H1 (cell line): Measurements from ENCODE around the gene PRPF40B.

Source experiments
- BRCA1 ChIP-seq: IDR thresholded peaks from 2 replicates; pipeline ENCODE4 v1.6.1; 2012; ENCODE audit warnings: low read depth, low read length, improper control_type of control experiment
- CTCF ChIP-seq, 3 experiments: IDR thresholded peaks; 1 replicate in 2 of 3; 2 replicates in 1 of 3; pipeline versions ENCODE4 v1.5.1 to v1.6.1; 2011; ENCODE audit warnings: low read length in 3 of 3, mild to moderate bottlenecking in 3 of 3, inconsistent platforms in 2 of 3, low read depth in 1 of 3, moderate library complexity in 1 of 3; ENCODE audit not compliant: insufficient read depth in 1 of 3; ENCODE audit errors: control extremely low read depth in 1 of 3
- EP300 ChIP-seq, 2 experiments: IDR thresholded peaks; 1 replicate in 1 of 2; 2 replicates in 1 of 2; pipeline ENCODE4 v1.6.1; 2011 to 2012; ENCODE audit warnings: low read depth in 2 of 2, low read length in 2 of 2, mild to moderate bottlenecking in 2 of 2, borderline replicate concordance in 1 of 2, inconsistent platforms in 1 of 2, moderate library complexity in 1 of 2
- MAX ChIP-seq: IDR thresholded peaks from 2 replicates; pipeline ENCODE4 v1.6.1; 2012; ENCODE audit warnings: inconsistent platforms
- TAF1 ChIP-seq: IDR thresholded peaks from 2 replicates; pipeline ENCODE4 v1.6.1; 2011; ENCODE audit warnings: mild to moderate bottlenecking, low read depth, low read length

GRCh38 chr12:49635656-49636055 lies 12.3 kb downstream of the PRPF40B start:
- no peak for TF ChIP-seq CTCF (IDR thresholded peaks at IDR 0.05; ENCODE audit: control extremely low read depth in 1 of 3, insufficient read depth in 1 of 3, low read depth in 1 of 3, low read length in 3 of 3)
- TF ChIP-seq EP300 (IDR thresholded peaks at IDR 0.05; ENCODE audit: borderline replicate concordance in 1 of 2, low read depth in 2 of 2, low read length in 2 of 2) = no peak
- TF ChIP-seq TAF1 = no peak
- TF ChIP-seq MAX = no peak
- TF ChIP-seq BRCA1 = no peak
